Medulla oblongata (tissue), 1 donor: Measurements from ENCODE around the gene NLN.
"Not testable (repeated sequence)": the region's sequence is repeated elsewhere in the genome, so short reads cannot be mapped to it uniquely, and the experiment has no call there.

Experiments used
- DNase-seq: peaks from one replicate; pipeline ENCODE4 v3.0.0-alpha.2; 2015; ENCODE audit errors: extremely low spot score

NLN gene

DNA sequence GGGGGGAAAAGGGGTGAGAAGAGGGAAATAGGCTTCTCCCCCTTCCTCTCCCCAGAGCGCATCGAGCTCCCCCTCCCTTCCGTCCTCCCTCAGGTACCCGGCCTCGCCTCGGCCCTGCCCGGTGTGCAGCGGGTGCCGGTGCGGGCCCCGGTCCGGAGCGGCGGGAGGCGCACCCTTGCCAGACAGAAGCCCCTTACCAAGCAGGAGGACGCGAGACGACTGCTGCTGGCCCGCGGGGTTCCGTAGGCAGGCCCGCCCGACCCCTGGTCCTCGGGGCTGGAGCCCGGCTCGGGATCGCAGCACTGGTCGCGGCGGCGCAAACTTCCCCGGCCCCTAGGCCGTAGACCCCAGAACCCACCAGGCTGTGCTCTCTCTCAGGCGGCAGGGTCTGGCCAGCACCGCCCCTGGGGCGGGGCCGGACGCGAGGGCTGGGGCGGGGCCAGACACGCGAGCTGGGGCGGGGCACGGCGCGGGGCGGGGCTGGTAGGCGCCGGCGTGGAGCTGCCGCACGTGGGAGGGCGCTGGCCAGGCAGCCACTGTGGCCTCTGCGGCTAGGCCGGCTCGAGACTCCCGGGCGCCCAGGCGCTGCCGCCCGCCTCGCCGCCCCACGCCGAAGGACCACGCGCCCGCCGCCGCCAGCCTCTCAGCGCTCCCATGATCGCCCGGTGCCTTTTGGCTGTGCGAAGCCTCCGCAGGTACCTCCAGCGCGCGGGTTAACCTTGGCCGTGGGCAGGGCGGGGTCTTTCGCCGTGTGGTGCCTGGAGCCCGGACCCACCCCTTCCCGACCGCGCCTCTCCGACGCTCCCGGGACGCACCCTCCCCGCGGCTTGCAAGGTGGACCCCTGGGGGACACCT is at the start of gene NLN, which contains the start of gene SGTB:
NLN (plus strand) TSS at position 486 of the 855 bp plus-strand sequence; CDS start at position 655, 169 bp downstream.
SGTB (minus strand) TSS at position 390 of the 855 bp plus-strand sequence. CDS start 1,302 bp downstream, outside the sequence.
- DNase-seq = peak; percentile 88

DNA sequence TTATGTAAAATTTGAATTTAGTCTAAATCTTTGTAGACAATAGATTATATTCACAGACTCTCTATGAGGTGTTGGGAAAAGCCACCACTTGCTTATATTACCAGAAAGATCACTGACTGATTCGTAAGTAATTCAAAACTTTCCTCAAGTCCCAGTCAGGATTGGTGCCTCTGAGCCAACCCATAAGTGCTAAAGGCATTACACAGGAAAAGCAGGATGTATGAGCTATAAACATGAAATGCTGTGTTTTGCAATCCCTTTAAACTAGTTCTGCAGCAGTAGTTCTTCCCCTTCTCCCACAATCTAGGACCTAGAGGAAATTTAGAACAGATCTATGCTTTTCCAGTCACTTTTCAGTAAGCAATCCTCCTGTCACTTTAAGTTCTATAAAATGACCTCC is 49.2 kb upstream of the NLN start:
- no peak for DNase-seq

DNA sequence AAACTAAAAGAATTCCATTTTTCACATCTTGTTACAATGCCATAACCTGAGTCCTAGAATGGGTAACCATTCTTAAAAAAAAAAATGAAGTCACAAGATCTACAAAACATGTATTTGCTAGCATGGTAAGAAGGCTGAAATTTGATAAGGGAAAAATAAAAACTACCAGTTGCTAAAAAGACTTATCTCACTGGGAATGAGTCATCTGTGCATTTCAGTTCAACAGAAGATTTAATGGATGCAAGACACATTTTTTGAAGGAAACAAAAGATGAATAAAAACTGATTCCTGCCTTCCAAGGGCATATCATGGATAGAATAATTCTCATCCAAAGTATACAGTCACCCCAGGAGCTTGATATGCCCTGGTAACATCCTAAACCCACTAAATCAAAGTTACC is 47.3 kb upstream of the NLN start:
- DNase-seq = no peak

DNA sequence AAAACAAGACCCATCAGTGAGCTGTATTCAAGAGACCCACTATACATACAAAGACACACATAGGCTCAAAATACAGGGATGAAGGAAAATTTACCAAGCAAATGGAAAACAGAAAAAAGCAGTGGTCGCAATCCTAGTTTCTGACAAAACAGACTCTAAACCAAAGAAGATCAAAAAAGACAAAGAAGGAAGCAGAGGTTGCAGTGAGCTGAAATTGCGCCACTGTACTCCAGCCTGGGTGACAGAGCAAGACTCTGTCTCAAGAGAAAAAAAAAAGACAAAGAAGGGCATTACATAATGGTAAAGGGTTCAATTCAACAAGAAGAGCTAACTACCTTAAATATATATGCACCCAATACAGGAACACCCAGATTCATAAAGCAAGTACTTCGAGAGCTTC is 45.9 kb upstream of the NLN start:
- DNase-seq = not testable (repeated sequence)

DNA sequence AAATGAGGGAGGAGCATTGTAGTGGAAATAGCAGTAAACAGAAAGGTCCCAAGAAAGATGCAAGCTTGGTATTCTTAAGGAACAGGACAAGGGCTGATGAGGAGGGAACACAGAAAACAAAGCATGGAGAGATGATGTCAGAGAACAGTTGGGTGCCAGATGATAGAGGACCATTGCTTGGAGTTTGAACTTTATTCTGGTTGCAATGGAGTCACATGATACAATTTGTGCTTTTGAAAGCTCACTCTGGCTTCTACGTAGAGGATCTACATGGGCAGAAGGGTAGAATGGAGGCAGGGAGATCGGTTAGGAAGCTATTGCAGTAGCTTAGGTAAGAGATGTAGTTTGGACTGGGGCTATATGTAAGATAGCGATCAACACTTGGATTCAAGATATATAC is 39.9 kb upstream of the NLN start:
- DNase-seq = no peak

DNA sequence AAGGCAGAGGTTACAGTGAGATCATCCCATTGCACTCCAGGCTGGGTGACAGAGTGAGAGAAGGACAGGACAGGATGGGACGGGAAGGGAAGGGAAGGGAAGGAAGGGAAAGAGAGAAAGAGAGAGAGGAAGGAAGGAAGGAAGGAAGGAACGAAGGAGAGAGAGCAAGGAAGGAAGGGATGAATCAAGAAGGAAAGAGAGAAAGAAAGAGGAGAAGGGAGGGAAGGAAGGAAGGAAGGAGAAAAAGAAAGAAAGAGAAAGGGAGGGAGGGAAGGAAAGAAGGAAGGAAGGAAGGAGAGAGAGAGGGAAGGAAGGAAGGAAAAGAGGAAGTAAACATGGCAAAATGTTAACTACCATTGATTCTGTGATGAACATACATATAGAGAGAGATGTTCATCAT is 28.9 kb upstream of the NLN start:
- DNase-seq = no peak

DNA sequence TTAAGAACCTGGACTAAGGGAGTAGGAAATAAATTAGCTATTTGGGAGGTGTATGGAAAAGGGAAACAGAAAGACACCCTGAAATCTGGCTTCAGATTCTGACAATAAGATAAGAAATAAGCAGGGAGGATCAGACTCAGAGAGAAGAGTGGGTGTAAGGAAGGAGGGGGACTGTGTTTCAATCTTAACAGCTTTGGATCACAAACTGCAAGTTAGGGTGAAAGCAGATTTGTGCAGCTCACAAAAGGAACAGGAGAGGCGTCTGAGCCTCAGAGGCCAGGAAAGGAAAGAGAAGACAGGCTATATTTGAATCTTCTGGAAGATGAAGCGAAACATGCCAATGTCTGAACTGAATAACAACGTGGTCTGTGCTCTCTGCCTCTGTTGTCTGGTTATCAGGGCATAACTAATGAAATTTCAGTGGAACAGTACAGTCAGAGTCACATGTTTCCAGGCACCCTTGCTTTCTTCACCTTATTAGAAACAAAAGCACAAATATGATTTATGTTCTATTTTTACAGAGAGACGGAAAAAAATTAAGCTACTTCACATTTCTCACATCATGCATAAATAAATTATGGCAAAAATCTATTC is 26.7 kb upstream of the NLN start:
- no peak for DNase-seq

DNA sequence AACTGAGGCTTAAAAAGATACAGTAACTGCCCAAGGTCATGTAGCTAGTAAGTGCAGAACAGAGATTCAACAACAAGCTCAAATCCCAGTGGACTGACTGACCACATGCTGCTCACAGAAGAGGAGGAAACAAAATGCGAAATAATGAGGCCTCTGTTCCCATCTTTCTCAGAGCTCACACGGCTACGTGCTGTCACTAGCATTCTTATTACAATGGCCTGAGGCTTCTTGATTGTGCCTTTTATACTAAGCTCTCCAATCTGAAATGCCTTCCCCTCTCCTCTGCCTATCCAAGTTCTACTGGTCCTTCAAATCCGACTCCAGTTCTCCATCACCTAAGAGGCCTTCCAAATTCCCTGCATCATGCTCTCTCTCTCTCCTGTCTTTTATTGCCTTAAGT is 26.1 kb upstream of the NLN start:
- DNase-seq = peak; percentile 81

DNA sequence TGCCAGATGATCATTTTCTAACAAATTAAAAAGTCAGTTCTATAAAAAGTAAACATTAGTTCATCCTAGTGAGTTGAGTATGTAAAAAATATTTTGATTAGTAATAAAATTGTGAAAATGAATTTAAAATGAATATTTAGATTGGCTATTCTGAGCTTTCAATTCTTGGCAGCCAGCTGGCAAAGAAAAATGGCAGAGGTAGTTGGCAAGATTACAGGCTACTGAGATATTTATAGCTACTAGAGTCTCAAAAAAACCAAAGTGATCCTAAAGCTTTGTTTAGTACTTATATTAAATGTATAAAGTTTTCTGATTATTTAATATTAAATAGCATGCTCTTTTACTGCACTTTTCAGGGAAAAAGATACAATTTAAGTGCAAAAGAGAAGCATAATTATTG is 25.1 kb upstream of the NLN start:
- DNase-seq = no peak

DNA sequence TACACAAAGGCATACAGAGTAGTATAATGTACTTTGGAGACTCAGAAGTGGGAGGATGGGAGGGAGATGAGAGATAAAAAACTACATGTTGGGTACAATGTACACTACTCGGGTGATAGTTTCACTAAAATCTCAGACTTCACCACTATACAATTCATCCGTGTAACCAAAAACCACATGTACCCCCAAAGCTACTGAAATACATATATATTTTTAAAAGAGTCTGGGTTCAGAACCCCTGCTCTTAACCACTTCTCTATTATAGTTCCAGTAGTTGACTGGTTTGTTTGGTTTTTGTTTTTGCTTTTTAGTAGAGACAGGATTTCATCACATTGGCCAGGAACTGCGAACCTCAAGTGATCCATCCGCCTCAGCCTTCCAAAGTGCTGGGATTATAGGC is 22.7 kb upstream of the NLN start:
- DNase-seq = no peak

DNA sequence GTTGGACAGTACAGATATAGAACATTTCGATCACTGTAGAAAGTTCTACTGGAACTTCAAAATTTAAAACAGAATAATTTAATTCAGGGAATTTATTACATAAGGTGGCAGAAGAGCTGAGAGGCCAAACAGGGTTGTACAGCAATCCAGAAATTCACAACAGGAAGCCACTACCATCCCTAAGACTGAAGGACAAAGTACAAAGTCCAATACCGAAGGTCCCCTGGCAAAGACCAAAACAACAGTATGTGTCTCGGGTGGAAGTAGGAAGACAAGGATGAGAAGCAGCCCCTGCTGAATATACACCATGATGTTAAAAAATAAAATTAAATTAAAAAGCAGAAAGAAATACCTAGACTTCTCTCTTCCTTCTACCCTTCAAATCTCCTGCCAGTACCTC is 20.0 kb upstream of the NLN start:
- no peak for DNase-seq

DNA sequence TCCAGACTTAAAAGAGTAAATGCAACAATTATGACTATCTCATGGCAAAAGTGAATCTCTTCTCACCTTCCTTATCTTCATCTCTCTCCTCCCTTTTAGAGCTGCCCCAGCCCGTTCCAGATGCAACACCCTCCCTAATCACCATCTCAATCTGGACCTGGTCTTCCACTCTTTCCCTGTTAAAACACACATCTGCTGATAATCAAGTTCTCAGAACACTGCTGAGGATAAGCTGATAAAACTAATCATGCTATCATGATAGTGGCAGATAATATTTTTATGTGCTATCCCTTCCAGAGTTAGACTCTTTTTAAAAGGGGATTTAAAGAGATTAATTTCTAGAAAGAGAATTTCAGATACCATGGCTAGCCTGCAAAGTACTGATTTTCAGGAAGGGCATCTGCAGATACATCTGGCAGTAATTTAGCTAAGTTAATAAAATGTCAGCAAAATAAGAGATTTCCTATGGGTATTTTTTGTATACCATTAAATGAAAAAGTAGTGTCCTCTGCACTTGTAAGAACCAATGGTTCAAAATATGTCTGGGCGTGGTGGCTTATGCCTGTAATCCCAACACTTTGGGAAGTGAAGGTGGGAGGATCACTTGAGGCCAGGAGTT is 17.3 kb upstream of the NLN start:
- no peak for DNase-seq

DNA sequence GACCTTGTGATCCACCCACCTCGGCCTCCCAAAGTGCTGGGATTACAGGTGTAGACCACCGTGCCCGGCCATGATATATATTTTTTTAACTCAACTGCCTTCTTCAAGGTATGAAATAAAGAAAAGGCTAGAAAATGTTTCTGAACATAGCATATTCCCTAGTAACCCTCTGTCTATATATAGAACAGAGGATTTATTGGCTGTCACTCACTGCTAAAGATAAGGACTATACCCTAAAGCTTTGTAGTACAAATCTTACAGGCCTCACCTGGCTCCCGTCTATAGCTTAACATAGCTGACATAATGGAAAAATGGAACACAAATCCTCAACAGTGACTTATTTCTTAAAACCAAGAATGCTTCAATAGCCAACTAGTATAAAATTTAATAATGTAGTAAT is 14.3 kb upstream of the NLN start:
- no peak for DNase-seq

DNA sequence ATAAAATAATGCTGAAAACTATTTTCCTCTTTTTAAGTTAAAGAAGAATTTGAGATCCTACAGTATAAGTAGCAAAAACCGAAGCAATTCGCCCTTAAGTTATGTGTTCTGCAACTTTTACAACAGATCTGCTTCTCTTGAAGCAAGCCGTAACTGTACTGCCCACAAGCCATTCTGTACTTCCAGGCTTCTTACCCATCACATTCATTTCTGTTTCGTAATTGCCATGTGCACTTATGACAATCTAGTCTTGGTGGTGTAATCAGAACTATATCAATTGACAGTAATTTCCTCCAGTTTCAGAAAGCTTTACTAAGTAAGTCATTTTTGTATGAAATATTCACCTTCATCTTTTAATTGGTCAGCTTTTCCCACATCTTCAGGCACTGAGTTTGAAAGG is 13.9 kb upstream of the NLN start:
- DNase-seq = no peak

DNA sequence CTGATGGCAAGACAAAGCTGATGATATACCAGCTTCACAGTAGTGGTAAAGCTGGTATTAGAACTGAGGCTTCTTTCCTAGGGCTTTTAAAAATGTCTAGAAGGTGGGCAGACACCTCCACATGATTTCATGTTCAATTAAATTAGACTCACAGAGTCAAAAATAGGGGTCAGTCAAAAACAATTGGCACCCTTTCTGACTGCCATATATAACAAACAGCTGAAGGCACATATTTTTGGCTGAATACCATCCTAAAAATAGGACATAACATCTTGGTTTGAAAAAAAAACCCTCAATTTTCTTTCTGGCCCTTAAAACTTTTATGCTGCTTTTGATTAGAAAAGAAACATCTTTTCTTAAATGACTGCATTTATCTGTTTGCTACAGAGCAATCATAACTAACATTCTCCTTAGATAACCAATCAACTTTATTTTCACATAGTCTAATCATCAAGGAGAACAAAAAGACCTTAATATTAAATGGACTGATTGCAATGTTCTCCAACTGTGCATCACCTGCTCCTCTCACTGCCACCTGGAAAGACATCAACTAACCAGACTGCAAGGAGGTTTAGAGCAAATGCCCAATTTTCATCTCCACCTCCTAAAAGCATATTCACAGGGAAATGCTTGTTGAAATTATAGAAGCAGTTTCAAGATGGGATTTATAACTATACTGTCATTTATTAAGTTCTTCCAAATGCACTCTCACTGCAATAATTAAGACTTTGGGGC is 3.3 kb upstream of the NLN start:
- no peak for DNase-seq

DNA sequence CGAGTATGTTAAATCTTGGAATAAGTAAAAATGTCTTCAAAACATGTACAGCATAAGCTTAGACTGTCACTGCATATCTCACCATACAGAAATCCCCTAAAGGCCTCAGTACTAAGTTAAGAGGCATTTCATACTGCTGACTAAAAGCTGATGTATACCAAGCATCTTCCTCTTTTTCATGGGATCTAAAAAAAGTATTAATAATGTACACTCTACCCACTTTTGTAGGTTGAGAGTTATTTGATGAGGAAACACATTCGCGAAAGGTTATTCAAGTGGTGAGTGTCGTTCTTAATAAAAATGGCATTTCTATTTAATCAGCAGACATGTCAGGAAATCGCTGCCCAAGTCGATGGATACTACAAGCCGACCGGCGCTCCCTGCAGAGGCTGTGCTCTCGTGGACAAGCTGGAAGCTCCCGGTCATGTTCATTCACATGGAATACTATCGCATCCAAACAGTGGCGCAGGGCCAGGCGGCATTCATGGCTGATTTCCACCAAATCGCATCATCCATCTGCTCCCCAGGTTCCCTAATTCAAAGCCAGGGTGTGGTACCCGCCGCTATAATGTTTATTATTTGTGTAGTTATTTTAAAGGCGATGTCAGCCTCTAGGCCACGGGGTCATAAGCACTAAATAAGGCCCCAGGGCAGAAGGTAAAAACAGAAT is 820 bp upstream of the NLN start:
- peak; percentile 65 for DNase-seq

DNA sequence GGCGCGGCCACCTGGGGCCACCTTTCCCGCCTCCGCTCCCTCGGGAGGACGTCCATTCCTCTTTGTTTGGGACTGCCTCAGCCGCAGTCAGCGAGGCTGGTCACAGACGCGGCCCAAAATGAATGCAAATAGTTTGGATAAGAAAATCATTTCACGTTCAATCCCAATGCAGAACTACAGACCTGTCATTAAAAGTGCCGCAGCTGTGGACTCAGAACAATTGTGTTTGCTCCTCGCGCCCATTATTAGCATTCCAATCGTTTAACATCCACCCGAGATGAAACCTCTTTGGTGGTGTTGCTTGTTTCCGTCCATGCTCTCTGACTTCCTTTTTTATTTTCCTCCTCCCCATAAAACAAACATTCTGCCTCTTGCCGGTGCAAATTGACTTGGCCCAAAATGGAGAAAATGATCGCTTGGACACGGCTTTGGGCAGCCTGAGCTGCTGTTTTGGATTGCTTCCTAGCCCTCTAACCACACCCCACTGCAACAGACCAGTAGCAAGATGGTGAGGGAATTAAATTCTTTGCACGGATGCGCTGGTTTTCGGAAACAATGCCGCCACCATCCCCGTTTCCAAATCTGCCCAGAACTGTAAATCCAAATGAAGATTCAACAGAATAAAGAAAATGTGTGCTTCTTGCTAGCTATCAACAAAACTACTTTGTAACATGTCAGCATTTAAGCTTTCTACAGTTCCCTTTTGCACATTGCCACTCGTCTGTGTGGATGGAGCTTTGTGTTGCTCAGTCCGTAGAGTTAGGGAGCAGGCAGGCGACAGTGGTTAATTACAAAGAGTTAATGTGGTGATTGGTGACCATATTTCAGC is 784 bp downstream of the NLN start:
- peak; percentile 64 for DNase-seq

DNA sequence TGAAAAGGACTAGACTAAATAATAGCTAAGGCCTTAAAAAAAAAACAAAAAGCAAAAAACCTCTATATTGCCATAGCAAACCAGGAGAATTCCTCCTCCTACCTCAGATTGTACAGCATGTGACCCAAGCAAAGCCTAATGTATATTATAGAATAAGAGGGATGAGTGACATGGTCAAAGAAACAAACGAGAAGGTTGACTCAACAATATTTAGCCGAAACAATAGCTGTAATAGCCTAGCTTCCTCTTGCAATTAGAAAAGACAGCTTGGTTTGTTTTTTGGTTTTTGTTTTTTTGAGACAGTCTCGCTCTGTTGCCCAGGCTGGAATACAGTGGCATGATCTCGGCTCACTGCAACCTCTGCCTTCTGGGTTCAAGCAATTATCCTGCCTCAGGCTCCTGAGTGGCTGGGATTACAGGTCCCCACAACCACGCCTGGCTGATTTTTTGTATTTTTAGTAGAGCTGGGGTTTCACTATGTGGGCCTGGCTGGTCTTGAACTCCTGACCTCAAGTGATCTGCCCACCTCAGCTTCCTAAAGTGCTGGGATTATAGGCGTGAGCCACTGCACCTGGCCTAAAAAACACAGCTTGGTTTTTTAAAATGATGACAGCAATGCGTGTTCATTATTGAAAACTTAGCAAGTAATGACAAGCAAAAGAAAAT is 5.6 kb downstream of the NLN start:
- DNase-seq = no peak

DNA sequence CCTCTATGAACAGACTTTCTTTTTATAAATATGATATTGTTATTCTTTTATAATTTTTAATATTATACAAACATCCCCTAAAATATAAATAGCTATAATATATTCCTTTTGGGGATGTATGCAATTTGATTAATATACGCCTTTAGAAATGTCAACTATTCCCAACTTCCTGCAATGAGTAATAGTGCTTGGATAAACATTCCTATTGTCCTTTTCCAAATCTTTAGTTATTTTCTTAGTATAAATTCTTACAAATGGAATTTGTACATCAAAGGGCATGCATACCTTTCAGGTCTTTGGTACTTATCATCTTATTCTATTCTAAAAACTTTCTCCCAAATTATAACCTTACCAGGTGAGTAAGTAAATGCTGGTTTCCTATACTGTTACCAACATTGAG is 6.2 kb downstream of the NLN start:
- no peak for DNase-seq

DNA sequence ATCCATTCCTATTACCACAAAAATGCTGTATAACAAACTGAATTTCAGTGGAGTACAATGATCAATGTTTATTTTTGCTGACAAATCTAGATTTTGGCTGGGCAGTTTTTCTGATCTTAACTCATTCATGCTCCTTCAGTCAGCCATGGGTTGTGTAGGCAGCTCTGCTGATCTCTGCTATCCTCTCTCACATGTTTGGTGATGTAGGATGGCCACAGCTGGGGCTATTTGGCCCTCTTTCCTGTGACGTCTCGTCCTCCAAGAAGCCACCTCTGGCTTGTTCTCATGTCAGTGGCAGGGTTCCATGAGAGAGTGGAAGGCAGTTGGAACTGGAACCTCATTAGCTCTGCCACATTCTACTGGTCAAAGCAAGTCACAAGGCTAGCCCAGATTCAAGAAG is 8.9 kb downstream of the NLN start:
- DNase-seq = peak; percentile 16
